Left lobe of liver (tissue), 2 donors: ENCODE measurements around the gene SH3GL3. TPM values are rescaled to one million over a fixed set of nuclear protein-coding genes. Genes with fewer than 3 reads are reported as not detected.

Source experiments
- ATAC-seq: fragments of 200-7000 bp; cut with Tn5 transposase; one replicate; pipeline ENCODE4 v1.9.1; 2020; ENCODE audit warnings: mild to moderate bottlenecking, moderate library complexity
- DNase-seq: peaks from one replicate; pipeline ENCODE4 v3.0.0-alpha.2; 2020; ENCODE audit warnings: low spot score
- total RNA-seq: library from RNA; stranded (reverse); gene quantifications from one replicate; pipeline ENCODE4 v1.2.1, GENCODE V29; 2021
- donor health status: DM: no; HTN: no; CAD: no; lungs with moderate emphysema.
- donor health status: DM: no; HTN: yes; CAD: no.

Gene SH3GL3
- total RNA-seq, 1 donor from 2014 or later = not detected

DNA sequence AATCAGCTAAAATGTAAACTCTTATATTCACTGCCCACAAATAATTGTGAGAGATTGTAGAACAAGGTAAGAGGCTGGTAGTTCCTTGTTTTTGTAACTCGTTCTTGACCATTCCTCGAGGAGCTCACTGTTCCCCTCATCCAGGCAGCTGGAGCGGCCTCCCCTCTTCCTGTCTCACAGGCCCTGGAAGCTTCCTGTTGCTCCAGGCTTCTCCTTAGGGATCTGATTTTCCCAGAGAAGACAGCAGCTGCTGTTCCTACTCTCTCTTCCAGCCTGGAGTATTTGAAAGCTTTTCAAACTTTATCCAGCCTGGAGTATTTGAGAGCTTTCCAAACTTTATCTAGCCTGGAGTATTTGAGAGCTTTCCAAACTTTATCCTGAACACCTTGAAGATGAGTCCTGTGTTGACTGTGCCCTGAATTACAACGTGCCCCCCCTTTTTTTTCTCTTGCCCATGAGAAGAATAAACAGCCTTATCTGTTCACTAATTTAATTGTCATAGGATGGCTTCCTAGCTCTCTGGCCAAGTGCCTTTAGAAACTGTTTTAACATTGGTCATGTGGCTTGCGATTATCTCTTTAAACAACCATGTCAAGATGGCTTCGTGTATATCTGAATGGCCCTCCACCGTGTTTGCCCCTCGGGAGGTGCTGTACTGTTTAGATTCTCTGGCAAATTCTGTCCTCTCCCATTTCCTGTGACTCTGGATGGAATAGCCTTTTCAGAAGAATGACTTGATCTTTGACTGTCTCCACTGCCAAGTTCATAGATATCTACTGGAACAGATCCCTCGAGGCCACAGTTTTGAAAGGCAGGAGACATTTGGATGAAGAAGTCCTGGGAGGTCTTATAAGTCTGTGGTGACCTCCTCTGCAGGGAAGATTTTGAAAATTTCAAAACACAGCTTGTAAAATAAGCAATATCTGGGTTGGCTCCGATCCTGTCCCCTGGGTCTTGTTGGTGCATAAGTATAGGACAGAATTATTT is 211.6 kb downstream of the SH3GL3 start:
- no peak for DNase-seq

GRCh38 chr15:83659417-83659812 is 212.3 kb downstream of the SH3GL3 start:
- ATAC-seq (no peak), DNase-seq (no peak)

More for the DNA sequence above, 211.6 kb downstream of the SH3GL3 start:
- peak; percentile 5 for ATAC-seq

DNA sequence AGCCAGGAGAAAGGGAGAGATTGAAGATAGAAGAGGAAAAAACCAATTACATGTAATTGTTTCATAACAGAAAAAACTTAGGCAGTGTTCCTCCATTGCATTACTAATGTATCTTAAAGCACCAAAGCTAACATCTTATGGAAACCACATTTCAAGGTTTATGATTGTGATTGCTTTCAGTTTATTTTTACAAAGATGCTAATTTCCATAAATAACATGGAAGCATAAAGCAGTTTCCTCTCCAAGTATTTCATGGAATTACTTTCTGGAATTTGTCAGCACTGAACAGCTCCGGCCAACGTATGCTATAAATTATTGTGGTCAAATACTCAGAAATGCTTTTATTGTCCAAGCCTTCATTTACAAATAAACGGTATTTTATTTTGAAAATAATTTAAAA is 218.3 kb downstream of the SH3GL3 start:
- ATAC-seq (no peak), DNase-seq (no peak)

Other genes with a start within 250 kb of the SH3GL3 start
- gene HDGFL3, start 239.5 kb upstream of the SH3GL3 start, total RNA-seq = 1.4 TPM
- gene BNC1, start 162.7 kb upstream of the SH3GL3 start, total RNA-seq = 0.13 TPM
- 17.8 TPM for gene ADAMTSL3, start 206.8 kb downstream of the SH3GL3 start, total RNA-seq